Erythroblast (primary cell): Measurements from ENCODE around the gene SLC7A14.

Source experiments
- GATA1 ChIP-seq: IDR thresholded peaks from 2 replicates; pipeline ENCODE4 v1.6.1; 2011; ENCODE audit warnings: low read depth, mild to moderate bottlenecking, control low read depth, low read length, moderate library complexity
- POLR2A ChIP-seq: IDR thresholded peaks from 2 replicates; pipeline ENCODE4 v1.6.1; 2011; ENCODE audit warnings: mild to moderate bottlenecking, low read length

DNA sequence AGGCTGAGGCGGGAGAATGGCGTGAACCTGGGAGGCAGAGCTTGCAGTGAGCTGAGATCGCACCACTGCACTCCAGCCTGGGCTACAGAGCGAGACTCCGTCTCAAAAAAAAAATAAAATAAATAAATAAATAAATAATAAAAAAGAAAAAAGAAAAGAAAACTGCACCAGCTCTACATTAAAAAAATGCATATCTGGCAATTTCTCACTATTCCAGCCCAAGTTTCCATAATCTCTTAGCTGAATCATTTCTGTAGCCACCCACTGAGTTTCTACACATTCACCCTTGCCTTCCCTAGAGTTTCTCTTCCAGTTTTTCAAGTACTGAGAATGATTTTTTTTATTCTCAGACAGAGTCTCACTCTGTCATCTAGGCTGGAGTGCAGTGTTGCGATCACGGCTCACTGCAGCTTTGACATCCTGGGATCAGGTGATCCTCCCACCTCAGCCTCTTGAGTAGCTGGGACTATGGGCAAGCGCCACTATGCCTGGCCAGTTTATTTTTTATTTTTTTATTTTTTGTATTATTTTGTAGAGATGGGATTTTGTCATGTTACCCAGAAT lies 24.5 kb upstream of the SLC7A14 start:
- TF ChIP-seq POLR2A (no peak), GATA1 (no peak)
